Hematopoietic multipotent progenitor cell (in vitro differentiated cells): ENCODE data around the gene CCDC69. TPM values are rescaled to one million over a fixed set of nuclear protein-coding genes. Genes with fewer than 3 reads are reported as not detected.

Source experiments
- DNase-seq, 3 donors: peaks; one replicate each; pipeline ENCODE4 v3.0.0-alpha.2; 2011 to 2015; ENCODE audit warnings: low read depth in 2 of 3, low spot score in 2 of 3
- total RNA-seq: library from RNA; depleted of rRNA; stranded (reverse); fragments of >200 nt; gene quantifications from one replicate; pipeline ENCODE4 v1.2.3, GENCODE V29; 2012

CCDC69 gene
- total RNA-seq, 1 donor, result 33.7 TPM

DNA sequence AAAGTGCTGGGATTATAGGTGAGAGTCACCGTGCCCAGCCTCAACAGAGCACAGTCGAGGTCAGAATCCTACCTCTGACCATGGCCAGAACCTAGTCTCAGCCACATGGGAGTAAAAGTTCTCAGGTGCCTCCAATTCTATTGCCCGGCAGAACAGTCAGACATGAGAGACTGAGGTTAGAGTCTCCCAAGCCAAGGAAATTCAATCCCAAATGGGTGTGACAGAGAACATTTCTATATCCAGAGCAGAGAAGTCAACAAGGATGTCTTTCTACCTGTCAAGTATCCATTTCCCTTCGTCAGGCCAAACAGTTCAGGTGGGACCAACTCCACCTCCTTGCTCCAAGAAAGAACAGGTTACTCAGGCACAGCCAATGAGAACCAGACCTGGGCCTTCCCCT, 76.9 kb downstream of the CCDC69 start:
- DNase-seq, result no peak

DNA sequence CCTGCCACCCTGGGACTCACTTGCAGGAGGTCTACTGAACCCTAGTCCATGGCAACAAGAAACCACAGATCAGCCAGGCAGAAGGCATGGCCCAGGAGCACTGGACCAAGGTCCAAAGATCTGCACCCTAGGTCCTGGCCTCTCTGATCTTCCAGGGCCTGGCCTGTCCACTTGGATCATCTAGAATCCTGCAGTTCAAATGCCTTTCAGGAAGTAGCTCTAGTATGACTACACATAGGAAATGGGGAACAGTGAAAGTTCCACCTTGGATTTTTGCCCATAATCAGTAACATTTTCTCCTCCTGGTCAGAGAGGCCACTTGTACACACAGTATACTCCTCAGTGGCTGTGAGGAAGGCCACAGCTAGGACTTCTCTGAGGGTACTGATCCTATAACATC, 77.8 kb downstream of the CCDC69 start:
- DNase-seq, result no peak

DNA sequence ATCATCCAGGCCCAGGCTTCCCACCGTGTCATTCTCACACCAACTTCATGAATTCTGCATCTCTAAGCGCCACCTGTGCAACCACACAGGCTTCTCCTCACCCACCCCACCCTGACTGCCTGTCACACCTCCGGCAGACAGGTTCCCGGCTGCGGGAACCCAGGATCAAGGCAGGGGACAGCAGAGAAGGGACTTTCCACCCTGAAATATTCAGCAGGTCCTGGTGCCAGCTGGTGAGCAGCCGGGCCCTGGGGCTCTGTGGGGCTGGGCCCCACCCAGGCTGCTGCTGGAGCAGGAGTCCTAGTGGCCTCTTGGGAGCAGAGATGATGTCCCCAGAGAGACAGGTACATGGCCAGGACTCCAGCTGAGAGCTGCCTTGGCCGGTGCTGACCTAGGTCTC, 79.0 kb downstream of the CCDC69 start:
- DNase-seq, result no peak

DNA sequence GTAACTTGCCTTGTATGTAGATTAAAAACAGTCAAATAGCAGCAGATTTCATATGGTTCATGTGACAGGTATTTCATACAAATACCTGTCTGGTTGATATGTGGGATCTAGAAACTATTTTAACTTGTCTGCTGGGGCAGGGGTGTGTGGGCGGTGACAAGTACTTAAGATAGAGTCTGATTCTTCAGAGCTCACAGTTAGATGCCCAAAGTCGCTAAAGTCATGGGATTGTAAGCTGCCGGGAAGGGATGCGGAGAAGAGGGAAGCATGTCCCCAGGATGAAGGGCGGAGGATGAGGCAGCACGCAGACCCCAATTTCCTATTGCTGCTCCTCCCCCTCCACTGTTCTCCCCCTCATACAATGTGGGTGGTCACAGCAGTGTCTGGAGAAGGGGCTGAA, 79.6 kb downstream of the CCDC69 start:
- no peak for DNase-seq

DNA sequence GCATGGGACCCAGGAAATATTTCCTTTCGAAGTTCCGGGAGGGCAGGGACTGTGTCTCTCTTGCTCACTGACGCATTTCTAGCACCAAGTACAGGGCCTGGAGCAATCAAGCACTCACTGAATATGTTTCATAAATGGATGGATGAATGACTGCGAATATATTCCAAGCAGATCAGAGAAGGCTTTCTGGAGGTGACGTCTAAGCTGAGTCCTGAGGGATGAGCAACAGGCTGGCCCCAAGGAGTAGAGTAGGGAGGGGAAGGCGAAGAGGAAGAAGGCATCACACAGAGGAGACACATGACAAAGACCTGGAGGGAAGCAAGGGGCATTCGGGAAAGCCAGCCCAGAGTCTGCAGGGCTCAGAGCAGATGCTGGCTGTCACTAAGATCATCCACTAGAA, 80.2 kb downstream of the CCDC69 start:
- no peak for DNase-seq

DNA sequence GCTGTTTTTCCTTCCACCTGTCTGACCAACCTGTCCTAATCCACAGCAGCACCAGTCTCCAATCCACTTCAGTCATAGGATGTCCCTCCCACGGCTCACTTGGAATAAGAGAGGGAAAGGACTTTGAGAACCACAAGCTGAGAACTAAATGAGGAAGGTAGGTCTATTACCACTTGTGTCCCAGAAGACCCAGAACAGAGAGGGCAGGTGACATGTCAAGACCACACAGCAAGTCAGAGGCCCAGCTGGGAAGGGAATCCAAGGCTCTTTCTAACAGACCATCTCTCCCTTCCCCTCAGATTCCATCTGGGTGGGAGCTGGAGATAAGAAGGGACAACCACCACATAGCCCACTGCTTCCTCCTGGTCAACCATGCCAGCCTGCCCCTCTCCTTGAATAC, 81.0 kb downstream of the CCDC69 start:
- no peak for DNase-seq

GRCh38 chr5:151141535-151141934, 82.4 kb downstream of the CCDC69 start:
- DNase-seq, result no peak

DNA sequence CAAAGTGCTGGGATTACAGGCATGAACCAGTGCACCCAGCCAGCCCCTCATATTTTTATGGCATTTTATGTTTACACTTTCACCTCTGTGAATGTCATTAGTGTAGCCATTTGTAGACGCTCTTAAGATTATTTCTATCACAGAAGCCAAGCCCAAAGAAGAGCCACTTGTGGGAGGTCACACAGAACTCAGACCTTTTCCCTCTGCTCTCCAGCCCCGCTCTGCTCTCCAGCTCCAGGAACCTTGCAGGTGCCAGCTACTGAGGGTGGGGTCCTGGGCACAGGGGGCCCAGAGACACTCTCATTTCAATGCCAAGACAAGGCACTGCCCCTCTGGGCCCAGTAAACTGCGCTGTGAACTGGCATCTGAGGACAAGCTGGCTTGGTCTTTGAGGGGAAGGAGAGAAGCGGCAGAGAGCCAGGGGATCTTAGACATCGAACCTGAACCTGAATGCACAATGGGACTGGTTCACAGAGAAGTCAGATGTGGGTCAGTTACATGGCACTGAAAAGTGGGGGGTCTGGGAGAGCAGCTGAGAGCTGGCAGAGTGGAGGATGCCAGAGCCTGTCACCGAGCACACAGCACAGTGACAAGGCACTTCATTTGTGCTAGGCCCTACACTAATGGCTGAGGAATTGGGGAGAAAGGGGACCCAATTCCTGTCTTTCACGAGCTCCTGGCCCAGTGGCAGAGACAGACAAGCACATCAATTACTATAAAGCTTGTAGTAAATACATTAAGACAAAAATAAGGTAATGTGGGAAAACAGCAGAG, 83.0 kb downstream of the CCDC69 start:
- no peak for DNase-seq

- DNase-seq, result no peak
Observed at GRCh38 chr5:151139646-151140045, 84.2 kb downstream of the CCDC69 start.

GRCh38 chr5:151139015-151139414, 84.9 kb downstream of the CCDC69 start:
- no peak for DNase-seq

DNA sequence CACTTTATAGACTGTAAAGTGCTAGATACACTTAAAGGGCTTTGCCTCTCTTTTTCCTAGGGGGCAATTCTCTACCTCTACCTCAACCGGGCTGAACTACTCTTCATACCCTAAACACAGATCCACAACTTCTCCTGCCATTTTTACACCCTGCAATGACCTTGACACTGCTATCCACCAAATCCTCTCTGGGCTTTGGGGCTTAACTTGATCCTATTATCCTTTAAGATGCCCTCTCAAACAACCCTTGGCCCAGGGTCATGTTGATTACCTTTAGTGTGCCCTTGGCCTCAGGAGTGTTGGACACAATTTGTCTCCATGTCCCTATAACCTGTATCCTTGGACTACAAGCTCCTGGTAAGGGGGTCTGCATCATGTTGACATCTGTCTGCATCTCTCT, 85.8 kb downstream of the CCDC69 start:
- DNase-seq, result no peak

DNA sequence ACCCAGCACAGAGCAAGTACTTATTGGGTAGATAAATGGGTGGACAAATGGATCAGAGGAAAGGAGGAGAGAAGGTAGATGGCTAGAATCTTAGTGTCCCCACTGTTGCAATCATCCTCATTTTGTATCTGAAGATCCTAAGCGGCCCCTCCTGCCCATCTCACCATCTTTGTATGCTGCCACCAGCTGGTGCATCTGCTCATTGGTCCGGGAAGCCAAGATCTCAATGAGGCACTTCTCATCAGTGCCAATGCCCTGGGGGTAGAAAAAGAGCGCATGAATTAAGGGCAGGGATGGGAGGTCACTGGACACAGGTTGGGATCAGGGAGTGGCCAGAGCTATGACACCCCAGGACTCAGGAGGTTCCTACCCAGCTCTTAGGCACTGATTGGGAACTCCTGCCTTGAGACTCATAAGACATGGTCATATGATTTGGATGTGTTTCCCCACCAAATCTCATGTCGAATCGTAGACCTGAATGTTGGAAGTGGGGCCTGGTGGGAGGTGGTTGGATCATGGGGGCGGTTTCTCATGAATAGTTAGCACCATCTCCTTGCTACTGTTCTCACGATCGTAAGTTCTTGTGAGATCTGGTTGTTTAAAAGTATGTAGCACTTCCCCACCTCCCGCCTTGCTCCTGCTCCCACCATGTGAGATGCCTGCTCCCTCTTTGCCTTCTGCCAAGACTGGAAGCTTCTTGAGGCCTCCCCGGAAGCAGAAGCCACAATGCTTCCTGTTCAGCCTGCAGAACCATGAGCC, 86.6 kb downstream of the CCDC69 start:
- DNase-seq, result no peak

- DNase-seq, result no peak
Observed at GRCh38 chr5:151134228-151134627, 89.7 kb downstream of the CCDC69 start.

DNA sequence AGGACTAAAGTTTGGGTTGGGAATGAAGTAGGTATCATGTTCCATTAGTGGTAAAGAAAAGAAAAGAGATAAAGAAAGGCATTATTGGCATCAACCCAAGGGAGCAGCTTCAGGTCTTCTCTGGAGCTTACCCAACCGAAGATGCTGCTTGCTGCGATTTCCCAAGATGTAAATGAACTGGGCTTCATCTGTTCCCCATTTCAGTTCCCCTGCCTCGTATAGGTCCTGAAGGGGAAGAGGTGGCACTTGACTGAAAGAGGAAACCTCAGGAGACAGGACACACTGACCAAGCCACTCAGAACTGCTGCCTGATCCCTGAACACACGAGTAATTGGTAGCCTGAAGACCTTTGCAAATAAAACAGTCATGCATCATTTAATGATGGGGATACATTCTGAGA, 90.9 kb downstream of the CCDC69 start:
- no peak for DNase-seq

Other genes starting within 250 kb of the CCDC69 start
- 0.54 TPM for gene GPX3, start 203.5 kb downstream of the CCDC69 start, total RNA-seq
- 123 TPM for gene TNIP1, start 143.1 kb downstream of the CCDC69 start, total RNA-seq
- 319 TPM for gene ANXA6, start 66.3 kb downstream of the CCDC69 start, total RNA-seq
- 23.4 TPM for gene GM2A, start 29.1 kb upstream of the CCDC69 start, total RNA-seq
- gene SLC36A3, start 79.7 kb upstream of the CCDC69 start, total RNA-seq, result not detected
- under 0.01 TPM for gene SLC36A2, start 123.5 kb upstream of the CCDC69 start, total RNA-seq
- gene SLC36A1, start 223.5 kb upstream of the CCDC69 start, total RNA-seq, result 9.7 TPM